Stimulated activated CD4-positive, alpha-beta T cell treated with anti-CD3 and anti-CD28 coated beads, Interleukin-15, amount 100 ng/mL, for 1 hour (primary cell): ENCODE data around the gene SPOCD1.
"Not testable (repeated sequence)": the region's sequence is repeated elsewhere in the genome, so short reads cannot be mapped to it uniquely, and the experiment has no call there.

Source experiments
- DNase-seq, 2 donors: peaks; one replicate each; pipeline ENCODE4 v3.0.0-alpha.2; 2020; ENCODE audit warnings: low read depth in 1 of 2, low spot score in 1 of 2

SPOCD1 gene

DNA sequence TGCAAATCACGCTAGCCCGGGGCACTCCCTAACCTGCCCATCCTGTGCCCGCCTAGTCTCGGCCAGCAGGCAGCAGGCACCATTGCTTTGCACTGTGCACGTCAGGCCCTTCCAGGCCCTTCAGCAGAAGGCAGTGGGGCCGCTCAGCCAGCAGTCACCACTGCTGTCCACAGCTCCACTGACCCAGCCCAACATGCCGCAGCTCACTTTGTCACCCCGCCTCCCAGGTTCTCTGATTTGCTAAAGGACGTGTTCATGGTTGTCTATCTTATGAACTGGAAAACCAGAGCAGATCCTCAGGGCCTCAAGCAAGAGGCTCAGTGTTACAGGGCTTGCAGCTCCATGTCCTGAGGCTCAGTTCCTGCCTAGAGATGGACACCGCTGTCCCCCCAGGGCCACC lies 14.2 kb upstream of the SPOCD1 start:
- no peak for DNase-seq

DNA sequence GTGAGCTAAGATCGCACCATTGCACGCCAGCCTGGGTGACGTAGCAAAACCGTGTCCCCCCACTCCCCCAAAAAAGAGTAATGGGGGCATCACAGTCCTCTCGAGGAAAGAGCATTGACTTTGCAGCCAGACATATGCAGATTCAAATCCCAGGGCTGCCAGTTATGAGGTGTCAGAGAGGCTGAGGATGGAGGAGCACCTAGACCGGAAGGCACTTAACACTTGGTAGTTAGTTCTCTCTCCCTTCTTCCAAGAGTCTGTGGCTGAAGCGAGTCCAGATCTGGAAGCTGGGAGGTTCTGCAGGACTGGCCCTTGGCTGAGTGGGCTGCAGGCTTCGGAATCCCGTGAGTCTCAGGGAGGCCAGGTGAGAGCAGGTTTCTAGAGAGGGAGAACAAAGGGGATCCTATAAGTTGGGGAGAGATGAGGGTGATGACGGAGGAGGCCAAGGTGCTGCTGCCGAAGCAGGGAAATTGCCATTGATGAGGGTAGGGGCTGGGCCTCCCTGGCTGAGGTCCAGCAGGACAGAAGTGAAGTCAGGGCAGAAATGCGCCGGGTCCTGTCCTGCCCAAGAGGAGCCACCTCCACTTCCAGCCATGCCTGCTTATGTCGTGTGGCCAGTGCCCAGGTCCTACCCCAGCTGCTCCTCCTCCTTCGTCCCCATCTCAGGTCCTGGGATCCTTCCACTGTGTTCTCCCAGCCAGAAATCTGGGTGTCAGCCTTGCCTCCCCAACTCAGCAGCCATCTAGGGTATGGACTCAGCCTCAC lies 13.3 kb upstream of the SPOCD1 start:
- no peak for DNase-seq

DNA sequence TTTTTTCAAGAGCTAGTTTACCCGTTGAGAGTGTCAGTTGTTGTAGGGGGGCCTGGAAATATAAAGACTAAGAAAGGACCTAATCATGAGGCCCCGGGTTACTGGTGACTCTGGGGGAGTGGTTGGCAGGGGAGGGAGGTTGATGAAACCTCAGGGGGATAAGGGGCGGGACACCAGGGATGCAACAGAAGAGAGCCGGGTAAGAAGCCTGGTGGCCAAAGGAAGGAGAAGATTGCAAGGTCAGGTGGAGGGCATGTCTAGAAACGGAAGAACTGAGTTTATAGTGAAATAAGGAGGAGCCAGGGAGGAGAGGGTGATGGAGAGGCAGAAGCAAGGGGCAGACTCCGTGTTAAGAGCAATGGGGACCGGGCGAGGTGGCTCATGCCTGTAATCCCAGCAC lies 12.5 kb upstream of the SPOCD1 start:
- DNase-seq = no peak

DNA sequence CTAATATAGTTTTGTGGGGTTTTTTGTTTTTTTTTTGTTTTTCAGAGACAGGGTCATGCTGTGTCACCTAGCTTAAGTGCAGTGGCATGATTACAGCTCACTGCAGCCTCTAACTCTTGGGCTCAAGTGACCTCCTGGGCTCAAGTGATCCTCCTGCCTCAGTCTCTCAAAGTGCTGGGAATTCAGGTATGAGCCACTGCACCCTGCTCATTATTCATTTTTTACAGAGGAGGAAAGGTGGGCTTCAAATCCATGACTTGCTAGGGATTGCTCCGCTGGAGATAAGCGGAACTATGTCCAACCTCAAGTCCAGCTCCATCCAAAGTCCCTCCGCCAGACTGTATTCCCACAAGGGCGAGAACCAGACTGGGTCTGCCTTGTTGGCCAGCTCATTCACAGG lies 8.0 kb upstream of the SPOCD1 start:
- no peak for DNase-seq

GRCh38 chr1:31822766-31823165 lies 6.9 kb upstream of the SPOCD1 start:
- DNase-seq = no peak

DNA sequence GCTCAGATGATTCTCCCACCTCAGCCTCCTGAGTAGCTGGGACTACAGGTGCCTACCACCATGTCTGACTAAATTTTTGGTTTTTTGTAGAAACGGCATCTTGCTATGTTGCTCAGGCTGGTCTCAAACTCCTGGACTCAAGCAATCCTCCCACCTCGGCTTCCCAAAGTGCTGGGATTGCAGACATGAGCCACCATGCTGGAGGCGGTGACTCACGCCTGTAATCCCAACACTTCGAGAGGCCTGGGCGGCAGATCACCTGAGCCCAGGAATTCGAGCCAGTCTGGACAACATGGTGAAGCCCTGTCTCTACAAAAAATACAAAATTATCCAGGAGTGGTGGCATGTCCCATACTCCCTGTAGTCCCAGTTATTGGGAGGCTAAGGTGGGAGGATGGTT lies 4.4 kb upstream of the SPOCD1 start:
- not testable (repeated sequence) for DNase-seq

- DNase-seq = no peak
These were observed 2.4 kb upstream of the SPOCD1 start for GRCh38 chr1:31818206-31818605.

DNA sequence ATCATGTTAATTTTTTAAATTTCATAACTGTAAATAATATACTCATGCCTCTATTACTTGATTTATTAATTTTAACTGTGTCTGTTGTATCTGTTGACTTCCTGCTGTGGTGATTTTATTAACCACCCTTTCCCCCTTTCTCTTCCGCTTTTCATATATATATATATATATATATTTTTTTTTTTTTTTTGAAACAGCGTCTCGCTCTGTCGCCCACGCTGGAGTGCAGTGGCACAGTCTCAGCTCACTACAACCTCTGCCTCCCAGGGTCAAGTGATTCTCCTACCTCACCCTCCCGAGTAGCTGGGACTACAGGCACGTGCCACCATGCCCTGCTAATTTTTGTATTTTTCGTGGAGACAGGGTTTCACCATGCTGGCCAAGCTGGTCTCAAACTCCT lies 1.1 kb upstream of the SPOCD1 start:
- not testable (repeated sequence) for DNase-seq

DNA sequence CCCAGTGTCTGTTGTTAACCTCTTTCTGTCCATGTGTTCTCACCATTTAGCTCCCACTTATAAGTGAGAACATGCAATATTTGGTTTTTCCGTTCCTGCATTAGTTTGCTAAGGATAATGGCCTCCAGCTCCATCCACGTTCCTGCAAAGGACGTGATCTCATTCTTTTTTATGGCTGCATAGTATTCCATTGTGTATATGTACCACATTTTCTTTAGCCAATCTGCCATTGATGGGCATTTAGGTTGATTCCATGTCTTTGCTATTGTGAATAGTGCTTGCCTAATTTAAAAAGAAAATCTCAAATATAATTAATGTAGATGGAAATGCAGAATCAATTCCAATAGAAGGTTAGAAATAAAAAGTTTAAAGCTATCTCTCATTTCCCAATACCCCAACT lies 679 bp upstream of the SPOCD1 start:
- not testable (repeated sequence) for DNase-seq

DNA sequence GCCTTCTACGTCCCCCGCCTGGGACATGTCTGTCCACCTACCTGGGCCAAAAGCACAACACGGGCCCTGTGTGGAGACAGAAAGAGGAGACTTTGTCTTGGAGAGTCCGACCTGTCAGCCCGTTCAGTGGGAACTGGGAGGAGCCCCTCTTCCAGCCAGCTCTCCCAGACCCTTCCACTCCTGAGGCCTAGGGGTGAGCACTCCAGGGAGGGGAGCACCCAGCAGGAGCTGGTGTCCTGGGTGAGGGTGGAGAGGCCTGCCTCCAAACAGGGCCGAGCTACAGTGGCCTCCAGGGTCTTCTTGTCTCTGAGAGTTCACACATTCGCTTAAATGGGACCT lies 546 bp downstream of the SPOCD1 start:
- DNase-seq = no peak

DNA sequence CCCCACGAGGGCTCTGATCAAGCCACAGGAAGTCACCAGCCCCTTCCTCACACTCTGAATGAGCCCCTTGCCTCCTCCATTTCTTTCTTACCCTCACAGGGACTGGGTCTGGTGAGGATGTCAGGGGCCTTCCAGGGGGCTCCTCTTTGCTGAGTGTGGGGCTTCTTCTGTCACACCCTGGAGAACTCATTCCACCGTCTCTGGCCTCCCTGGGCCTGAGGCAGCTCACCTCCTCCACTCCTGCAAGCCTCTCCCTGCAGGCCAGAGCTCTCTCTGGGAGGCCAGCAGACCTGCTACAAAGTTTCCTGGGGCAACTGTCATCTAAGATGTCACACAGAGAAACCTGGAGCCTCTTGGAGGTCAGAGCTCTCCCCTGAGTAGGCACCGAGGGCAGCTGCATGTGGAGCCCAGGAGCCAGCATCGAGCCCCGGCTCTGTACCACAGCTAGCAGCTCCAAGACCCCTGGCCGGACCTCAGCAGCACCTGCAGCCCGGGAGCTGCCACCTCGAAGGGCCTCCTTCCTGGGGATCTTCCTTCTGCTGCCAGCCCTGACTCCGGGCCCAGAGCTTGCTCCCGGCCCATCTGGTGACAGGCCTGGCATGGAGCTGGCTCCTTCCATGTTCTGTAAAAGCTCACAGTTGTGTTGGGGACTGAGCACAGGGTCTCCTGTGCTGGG lies 1.1 kb downstream of the SPOCD1 start:
- DNase-seq = no peak

DNA sequence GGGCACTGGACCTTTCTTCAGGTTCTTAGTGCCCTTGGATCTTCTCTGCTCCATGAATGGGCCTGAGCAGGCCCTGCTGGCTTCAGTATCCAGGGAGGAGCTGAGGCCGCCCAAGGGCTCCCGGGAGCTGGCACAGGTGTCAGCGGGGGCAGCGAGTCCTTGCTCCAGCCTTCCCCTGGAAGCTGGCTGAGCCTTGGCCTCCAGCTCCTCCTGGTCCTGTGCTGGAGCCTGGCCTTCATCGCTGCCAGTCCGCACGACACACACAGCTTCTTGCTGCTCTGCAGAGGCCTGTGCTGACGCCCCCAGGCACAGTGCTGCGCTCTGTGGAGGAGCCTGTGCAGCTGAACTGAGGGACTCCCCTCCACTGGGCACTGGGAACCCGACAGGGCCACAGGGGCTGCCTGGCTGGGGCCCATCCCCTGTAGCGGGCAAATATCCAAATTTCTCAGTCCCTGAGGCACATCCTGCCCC lies 1.7 kb downstream of the SPOCD1 start:
- DNase-seq = no peak

GRCh38 chr1:31812158-31812829 lies 3.5 kb downstream of the SPOCD1 start:
- DNase-seq = no peak

DNA sequence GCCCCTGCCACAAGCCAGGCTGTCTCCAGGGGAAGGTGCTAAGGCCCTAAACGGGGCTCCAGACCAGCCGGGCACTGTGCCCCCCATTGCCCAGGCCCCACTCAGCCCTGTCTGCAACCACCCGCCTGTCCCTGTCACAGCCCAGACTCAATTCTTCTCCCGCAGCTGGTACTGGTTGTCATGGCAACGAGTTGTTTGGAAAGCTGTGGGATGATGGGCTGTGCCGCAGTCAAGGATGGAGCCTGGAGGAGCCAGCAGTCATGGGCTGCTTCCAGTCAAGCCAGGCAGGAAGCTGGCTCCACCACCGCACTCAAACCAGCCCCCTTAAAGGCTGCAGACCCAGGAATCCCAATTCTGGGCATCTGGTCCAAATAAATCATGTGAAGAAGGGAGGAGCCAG lies 4.2 kb downstream of the SPOCD1 start:
- DNase-seq = no peak

DNA sequence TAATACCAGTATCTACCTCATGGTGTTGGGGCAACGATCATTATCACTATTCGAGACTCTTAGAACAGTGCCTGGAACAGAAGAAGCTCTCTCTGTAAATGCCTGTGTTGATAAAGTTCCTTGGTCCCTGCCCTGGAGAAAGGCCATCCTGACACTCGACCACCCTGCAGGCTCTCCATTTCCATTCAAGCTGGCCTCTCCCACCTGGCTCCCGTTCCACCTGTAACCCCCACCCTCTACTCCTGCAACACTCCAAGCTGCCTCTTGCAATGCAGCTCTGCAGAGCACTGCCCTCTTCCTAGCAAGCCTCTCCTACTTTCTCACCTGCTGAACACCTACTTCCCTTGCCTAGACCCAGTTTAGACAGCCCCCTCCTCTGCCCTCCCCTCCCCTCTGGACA lies 6.1 kb downstream of the SPOCD1 start:
- no peak for DNase-seq

DNA sequence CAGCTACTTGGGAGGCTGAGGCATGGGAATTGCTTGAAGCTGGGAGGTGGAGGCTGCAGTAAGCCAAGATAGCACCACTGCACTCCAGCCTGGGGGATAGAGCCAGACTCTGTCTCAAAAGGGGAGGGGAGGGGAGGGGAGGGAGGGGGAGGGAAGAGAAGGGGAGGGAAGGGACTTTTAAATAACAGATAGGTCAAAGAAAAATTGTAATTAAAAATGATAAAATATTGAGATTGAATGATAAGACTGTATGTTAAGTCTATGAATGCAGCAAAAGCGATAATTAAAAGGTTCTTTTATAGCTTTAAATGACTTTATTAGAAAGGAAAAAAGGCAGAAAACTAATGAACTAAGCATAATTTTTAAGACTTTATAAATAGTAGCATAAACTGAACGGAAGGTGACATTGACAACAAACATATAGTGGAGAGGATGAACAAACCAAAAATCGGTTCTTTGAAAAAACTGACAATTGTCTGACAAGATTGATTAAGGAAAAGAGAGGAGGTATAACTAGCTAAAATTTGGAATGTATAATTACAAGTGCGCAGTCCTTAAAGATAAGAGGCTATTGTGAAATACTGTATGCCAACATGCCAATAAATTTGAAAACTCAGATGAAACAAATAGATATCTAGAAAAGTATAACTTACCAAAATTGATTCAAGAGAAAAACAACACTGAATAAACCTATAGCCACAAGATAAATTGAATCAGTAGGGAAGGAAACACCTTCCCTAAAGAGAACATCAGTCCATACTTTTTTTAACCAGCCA lies 8.4 kb downstream of the SPOCD1 start:
- DNase-seq = no peak

GRCh38 chr1:31805318-31805717 lies 10.5 kb downstream of the SPOCD1 start:
- DNase-seq = no peak

- no peak for DNase-seq
These were observed 11.7 kb downstream of the SPOCD1 start for GRCh38 chr1:31804098-31804497.

DNA sequence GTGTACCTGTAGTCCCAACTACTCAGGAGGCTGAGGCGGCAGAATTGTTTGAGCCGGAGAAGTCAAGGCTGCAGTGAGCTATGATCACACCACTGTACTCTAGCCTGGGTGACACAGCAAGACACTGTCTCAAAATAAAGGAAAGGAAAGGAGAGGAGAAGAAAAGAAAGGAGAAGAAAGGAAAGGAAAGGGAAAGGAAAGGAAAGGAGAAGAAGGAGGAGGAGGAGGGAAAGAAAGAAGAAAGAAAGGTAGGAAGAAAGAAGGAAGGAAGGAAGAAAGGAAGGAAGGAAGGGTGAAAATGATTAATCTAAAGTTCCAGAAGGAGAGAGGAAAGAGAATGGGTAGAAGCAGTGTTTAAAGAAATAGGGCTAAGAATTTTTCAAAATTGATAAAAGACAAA lies 12.2 kb downstream of the SPOCD1 start:
- no peak for DNase-seq

DNA sequence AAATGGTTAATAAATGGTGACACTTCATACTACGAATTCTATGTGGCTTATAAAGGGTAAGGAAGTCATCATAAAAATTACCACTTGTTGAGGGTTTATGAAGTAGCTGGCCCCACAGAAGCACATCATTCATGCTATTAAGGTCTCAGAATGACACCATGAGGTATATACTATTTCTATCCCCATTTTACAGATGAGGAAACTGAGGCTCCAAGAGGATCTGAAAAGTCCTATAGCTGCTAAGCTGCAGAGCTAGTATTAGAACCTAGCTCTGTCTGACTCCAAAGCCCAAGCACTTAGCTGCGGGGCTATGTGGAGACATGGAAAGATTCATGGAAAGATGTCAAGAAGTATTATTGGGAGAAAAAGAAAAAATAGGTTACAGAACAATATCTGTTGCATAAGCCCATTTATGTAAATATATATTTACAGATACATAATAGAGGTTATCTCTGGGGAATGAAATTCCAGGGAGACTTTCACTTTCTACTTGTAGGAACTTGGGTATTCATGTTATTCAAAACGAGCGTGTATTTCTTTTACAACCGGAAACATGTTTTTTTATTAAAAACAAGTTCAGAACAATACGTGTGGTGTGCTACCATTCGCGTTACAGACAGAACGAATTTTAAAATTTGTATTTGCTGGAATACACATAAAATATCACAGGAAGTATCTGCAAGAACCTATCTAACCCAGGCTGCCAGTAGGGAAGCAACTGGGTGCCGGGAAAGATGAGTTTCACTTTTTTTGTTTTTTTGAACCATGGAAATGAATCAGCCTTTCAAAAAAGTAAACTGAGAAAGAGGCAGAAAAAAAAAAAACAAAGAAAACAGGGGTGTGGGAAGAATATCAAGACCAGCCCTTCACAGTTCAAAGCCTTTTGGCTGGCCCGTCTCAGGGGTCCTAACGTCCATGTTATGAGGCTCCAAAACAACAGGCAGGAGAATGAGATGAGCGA lies 13.4 kb downstream of the SPOCD1 start:
- DNase-seq = no peak
